ENCODE results near the gene GADD45B. TPM values are rescaled to one million over a fixed set of nuclear protein-coding genes. Genes with fewer than 3 reads are reported as not detected.
"Not testable (repeated sequence)": the region's sequence is repeated elsewhere in the genome, so short reads cannot be mapped to it uniquely, and the experiment has no call there.

The GADD45B gene
- total RNA-seq, 1 experiment from 2014 or later, result 24.7 TPM

DNA sequence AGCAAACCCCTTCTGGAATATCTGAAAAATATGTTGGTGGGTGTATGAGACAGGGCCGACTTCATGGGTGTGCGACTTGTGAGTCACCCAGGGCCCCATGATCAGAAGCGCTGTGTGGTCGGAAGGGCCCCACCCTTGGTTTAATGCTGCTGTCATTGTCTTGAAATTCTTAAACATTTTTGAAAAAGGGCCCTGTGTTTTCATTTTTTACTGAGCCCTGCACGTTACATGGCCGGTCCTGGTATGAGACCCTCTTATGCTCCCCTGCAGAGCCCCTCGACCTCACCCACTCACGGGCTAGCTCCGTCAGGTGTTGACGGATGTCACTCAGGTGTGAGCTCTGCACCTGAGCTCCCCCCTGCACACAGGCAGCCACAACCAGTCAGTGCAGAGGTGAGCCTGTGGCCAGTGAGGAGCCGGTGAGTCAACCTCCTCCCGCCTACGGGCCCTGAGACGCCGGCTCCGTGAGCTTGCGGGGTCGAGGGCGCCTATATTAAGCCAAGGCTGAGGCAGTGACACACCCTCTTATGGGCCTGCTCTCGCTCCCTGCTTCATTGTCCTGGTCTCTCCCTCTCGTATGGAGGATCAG lies 27.7 kb downstream of the GADD45B start:
- H3F3A ChIP-seq (ENCODE audit: insufficient read depth, low read depth), result peaks cover 29% of the 10 kb centered on the region; the same call in 1 of the 2 replicates
- intact Hi-C loops (cut with micrococcal nuclease; ENCODE audit: unreplicated experiment), result no loop called here
- ChIA-PET POLR2A (ENCODE audit: unreplicated experiment) (interaction anchor here (0.5 to 1.1 kb wide), 4 partner anchors 19 to 40 kb away, joined by 3 to 5 read pairs (median 4); no protein-coding TSS in a partner anchor), CTCF (no interaction called here)
- no peaks in the 10 kb centered on the region for H3K79me2 ChIP-seq (ENCODE audit: low read depth)
- no peaks in the 10 kb centered on the region for H3K9me3 ChIP-seq (ENCODE audit: insufficient read depth, low read depth)
- peaks cover 38% of the 10 kb centered on the region for H3K4me1 ChIP-seq (replicated peaks; ENCODE audit: insufficient read depth)
- no TSS peak for BruUV-seq (replicated peaks)
- peak overlapping the region; percentile 91 for H3K27ac ChIP-seq
- H3K4me2 ChIP-seq, result peak overlapping the region; percentile 80
- no peaks in the 10 kb centered on the region for H3K36me3 ChIP-seq (ENCODE audit: low read depth)
- H3K9me2 ChIP-seq (ENCODE audit: insufficient read depth), result no peaks in the 10 kb centered on the region
- peak overlapping the region; percentile 18; the same call in 1 of the 2 replicates for H3K4me3 ChIP-seq
- no peaks in the 10 kb centered on the region for H4K20me1 ChIP-seq (ENCODE audit: insufficient read depth)
- peak; percentile 71 to 76 for DNase-seq
- no peaks in the 10 kb centered on the region for H3K27me3 ChIP-seq (ENCODE audit: insufficient read depth, low read depth)
- no peak for TF ChIP-seq EZH2 (IDR thresholded peaks at IDR 0.05; ENCODE audit: low read depth)
- TF ChIP-seq, protein P1, sequence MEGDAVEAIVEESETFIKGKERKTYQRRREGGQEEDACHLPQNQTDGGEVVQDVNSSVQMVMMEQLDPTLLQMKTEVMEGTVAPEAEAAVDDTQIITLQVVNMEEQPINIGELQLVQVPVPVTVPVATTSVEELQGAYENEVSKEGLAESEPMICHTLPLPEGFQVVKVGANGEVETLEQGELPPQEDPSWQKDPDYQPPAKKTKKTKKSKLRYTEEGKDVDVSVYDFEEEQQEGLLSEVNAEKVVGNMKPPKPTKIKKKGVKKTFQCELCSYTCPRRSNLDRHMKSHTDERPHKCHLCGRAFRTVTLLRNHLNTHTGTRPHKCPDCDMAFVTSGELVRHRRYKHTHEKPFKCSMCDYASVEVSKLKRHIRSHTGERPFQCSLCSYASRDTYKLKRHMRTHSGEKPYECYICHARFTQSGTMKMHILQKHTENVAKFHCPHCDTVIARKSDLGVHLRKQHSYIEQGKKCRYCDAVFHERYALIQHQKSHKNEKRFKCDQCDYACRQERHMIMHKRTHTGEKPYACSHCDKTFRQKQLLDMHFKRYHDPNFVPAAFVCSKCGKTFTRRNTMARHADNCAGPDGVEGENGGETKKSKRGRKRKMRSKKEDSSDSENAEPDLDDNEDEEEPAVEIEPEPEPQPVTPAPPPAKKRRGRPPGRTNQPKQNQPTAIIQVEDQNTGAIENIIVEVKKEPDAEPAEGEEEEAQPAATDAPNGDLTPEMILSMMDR (conservative IDR thresholded peaks at IDR 0.05), result no peak
- H2AFZ ChIP-seq, result 0 out of 2 replicates have a peak overlapping the region, but pooled peaks have one; percentile 74

DNA sequence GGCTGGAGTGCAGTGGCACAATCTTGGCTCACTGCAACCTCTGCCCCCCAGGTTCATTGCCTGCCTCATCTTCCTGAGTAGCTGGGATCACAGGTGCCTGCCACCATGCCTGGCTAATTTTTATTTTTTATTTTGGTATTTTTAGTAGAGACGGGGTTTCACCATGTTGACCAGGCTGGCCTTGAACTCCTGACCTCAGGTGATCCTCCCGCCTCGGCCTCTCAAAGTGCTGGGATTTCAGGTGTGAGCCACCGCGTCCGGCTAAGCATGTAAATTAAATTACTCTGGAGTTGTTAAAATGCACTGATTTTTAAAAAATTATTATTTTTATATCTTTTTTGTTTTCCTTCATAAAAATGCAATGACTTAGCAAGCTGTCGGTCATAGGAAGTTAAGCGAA lies 30.7 kb downstream of the GADD45B start:
- POLR2A ChIA-PET (ENCODE audit: unreplicated experiment), result interaction anchor here (0.5 to 0.7 kb wide), 3 partner anchors 23 to 34 kb away, joined by 3 to 6 read pairs (median 4); no protein-coding TSS in a partner anchor
- BruUV-seq (replicated peaks); H3K9me2 ChIP-seq (ENCODE audit: insufficient read depth); H3K79me2 ChIP-seq (ENCODE audit: low read depth); H4K20me1 ChIP-seq (ENCODE audit: insufficient read depth); H2AFZ ChIP-seq; CTCF ChIA-PET; DNase-seq; H3K4me3 ChIP-seq; H3K36me3 ChIP-seq (ENCODE audit: low read depth); H3K9me3 ChIP-seq (ENCODE audit: insufficient read depth, low read depth); H3K27me3 ChIP-seq (ENCODE audit: insufficient read depth, low read depth): not testable (repeated sequence)
- H3K4me1 ChIP-seq (replicated peaks; ENCODE audit: insufficient read depth), result peaks cover 32% of the 10 kb centered on the region
- H3F3A ChIP-seq (ENCODE audit: insufficient read depth, low read depth), result peaks cover 24% of the 10 kb centered on the region; the same call in 1 of the 2 replicates
- intact Hi-C loops (cut with micrococcal nuclease; ENCODE audit: unreplicated experiment), result loop anchor here (1.0 kb wide), 2 partner anchors 11 to 23 kb away; no protein-coding TSS in a partner anchor
- peak overlapping the region; percentile 61 for H3K4me2 ChIP-seq
- peak overlapping the region; percentile 72 for H3K27ac ChIP-seq

DNA sequence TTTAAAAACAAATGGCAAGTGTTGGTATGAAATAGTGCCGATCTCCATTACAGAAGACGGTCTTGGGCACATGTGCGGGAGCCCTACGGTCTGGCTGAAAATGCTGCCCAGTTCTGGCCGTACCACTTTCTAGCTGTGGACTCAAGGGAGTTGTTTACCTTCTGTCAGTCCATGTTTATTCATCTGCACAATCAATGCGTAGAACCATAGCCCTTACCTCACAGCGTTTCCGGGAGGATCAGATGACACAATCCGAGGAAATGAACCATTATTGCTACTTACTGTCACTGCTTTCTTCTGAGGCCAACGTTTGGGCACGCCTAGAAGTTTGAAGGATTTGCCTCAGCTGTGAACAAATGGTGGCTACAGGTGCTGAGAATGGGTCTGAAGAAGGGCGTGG lies 31.2 kb downstream of the GADD45B start:
- DNase-seq, result peak; percentile 55 to 89
- peaks cover 32% of the 10 kb centered on the region for H3K4me1 ChIP-seq (replicated peaks; ENCODE audit: insufficient read depth)
- H3K4me2 ChIP-seq, result peak overlapping the region; percentile 61
- no peaks in the 10 kb centered on the region for H3K79me2 ChIP-seq (ENCODE audit: low read depth)
- TF ChIP-seq, protein P1 (conservative IDR thresholded peaks at IDR 0.05), result no peak
- no peaks in the 10 kb centered on the region for H3K36me3 ChIP-seq (ENCODE audit: low read depth)
- CTCF ChIA-PET, result no interaction called here
- no peaks in the 10 kb centered on the region for H3K9me2 ChIP-seq (ENCODE audit: insufficient read depth)
- H2AFZ ChIP-seq, result no peak overlapping the region
- H3K27me3 ChIP-seq (ENCODE audit: insufficient read depth, low read depth), result no peaks in the 10 kb centered on the region
- H4K20me1 ChIP-seq (ENCODE audit: insufficient read depth), result no peaks in the 10 kb centered on the region
- H3K9me3 ChIP-seq (ENCODE audit: insufficient read depth, low read depth), result no peaks in the 10 kb centered on the region
- BruUV-seq (replicated peaks), result no TSS peak
- POLR2A ChIA-PET (ENCODE audit: unreplicated experiment), result interaction anchor here (0.5 to 0.7 kb wide), 5 partner anchors 22 to 34 kb away, joined by 3 to 6 read pairs (median 4); partner anchors contain the start of gene GADD45B
- peak overlapping the region; percentile 72 for H3K27ac ChIP-seq
- H3K4me3 ChIP-seq, result no peak overlapping the region
- intact Hi-C loops (cut with micrococcal nuclease; ENCODE audit: unreplicated experiment), result loop anchor here (1.0 kb wide), 2 partner anchors 12 to 22 kb away; no protein-coding TSS in a partner anchor
- peaks cover 24% of the 10 kb centered on the region; the same call in 1 of the 2 replicates for H3F3A ChIP-seq (ENCODE audit: insufficient read depth, low read depth)
